ENCODE measurements around the gene FLACC1. TPM values are rescaled to one million over a fixed set of nuclear protein-coding genes. Genes with fewer than 3 reads are reported as not detected.

FLACC1 gene
- total RNA-seq, 6 experiments from 2014 or later: 0.74 to 2.0 (median 0.91) TPM

GRCh38 chr2:201347138-201347537 lies 10.0 kb downstream of the FLACC1 start:
- no peak for ATAC-seq
- H3K9me3 ChIP-seq: no peaks in the 10 kb centered on the region
- no peak overlapping the region for H3K27ac ChIP-seq
- TF ChIP-seq CTCF (IDR thresholded peaks at IDR 0.05): no peak
- no peak for TF ChIP-seq POLR2A (IDR thresholded peaks at IDR 0.05)
- 75% methylated on average over 2 of the region's 4 CpGs for WGBS (ENCODE audit: insufficient coverage, low coverage, low lambda C conversion rate, missing lambda C conversion rate)
- DNase-seq: no peak
- H3K4me3 ChIP-seq: no peak overlapping the region
- no peaks in the 10 kb centered on the region for H3K4me1 ChIP-seq
- no peaks in the 10 kb centered on the region for H3K27me3 ChIP-seq
- H3K36me3 ChIP-seq: no peaks in the 10 kb centered on the region
- intact Hi-C loops (cut with DNase I): no loop called here

DNA sequence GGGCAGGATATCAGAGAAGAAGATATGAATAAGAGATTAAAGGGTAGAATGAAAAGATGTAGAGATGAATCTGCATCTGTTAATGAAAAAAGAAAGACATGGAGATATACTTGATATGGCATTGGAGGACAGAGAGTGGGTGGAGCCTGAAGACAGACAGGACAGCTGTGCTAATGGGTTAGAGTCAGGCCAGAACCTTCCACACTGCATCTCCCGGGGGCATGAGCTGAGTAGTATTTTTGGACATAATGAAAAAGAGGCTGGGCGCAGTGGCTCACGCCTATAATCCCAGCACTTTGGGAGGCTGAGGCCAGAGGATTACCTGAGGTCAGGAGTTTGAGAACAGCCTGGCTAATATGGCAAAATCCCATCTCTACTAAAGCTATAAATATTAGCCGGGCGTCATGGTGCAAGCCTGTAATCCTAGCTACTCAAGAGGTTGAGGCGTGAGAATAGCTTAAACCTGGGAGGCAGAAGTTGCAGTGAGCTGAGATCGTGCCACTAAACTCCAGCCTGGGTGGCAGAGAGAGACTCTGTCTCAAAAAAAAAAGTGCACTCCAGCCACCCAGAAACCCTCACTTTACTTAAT lies 11.4 kb downstream of the FLACC1 start:
- H3K27me3 ChIP-seq: no peaks in the 10 kb centered on the region
- DNase-seq: no peak
- no peaks in the 10 kb centered on the region for H3K4me1 ChIP-seq
- 76% methylated on average over 3 of the region's 7 CpGs for WGBS (ENCODE audit: insufficient coverage, low coverage, low lambda C conversion rate, missing lambda C conversion rate)
- H3K9me3 ChIP-seq: no peaks in the 10 kb centered on the region
- ATAC-seq: no peak
- no peak overlapping the region for H3K4me3 ChIP-seq
- intact Hi-C loops (cut with DNase I): no loop called here
- no peak for TF ChIP-seq CTCF (IDR thresholded peaks at IDR 0.05)
- TF ChIP-seq POLR2A (IDR thresholded peaks at IDR 0.05): no peak
- H3K27ac ChIP-seq: no peak overlapping the region
- H3K36me3 ChIP-seq: no peaks in the 10 kb centered on the region

DNA sequence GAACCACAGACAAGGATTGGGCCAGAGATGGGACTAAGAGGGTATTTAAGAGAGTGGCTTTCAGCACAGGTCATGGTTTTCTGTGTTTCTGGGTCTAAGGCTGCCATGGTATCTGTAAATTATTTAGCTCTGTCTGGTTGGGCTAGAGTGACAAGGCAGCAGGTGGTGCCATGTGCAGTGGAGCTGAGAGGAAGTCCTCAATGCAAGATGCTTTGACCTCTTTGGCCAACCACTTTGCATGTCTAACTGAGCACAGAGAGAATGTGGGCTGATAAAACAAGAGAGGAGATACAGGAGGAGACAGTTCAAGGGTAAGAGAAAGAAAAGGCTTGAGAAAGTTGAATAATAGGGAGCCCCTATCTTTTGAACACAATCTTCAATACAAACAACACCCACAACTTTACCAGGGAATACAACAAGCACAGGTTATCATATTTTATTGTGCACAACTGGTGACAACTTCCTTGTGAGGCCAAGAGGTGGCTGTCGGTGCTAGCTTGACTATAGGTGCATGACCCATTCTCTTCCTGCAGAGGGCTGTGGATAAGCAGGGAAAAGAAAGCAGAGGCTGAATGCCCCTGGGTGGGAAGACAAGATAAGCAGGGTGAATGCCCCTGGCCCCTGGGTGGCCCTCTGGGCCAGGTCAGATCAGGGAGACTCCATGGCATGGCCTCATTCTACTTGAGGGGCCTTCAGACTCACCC lies 12.3 kb downstream of the FLACC1 start:
- no peaks in the 10 kb centered on the region for H3K27me3 ChIP-seq
- H3K27ac ChIP-seq: no peak overlapping the region
- H3K4me3 ChIP-seq: no peak overlapping the region
- no peak for TF ChIP-seq POLR2A (IDR thresholded peaks at IDR 0.05)
- no peak for TF ChIP-seq CTCF (IDR thresholded peaks at IDR 0.05)
- H3K36me3 ChIP-seq: no peaks in the 10 kb centered on the region
- H3K9me3 ChIP-seq: no peaks in the 10 kb centered on the region
- 57% methylated on average over 1 of the region's 1 CpG for WGBS (ENCODE audit: insufficient coverage, low coverage, low lambda C conversion rate, missing lambda C conversion rate)
- intact Hi-C loops (cut with DNase I): no loop called here
- DNase-seq: no peak
- ATAC-seq: no peak
- no peaks in the 10 kb centered on the region for H3K4me1 ChIP-seq

- Histone ChIP-seq H3K27me3 (no peaks in the 10 kb centered on the region), H3K27ac (no peak overlapping the region), H3K4me1 (no peaks in the 10 kb centered on the region), H3K36me3 (no peaks in the 10 kb centered on the region), H3K4me3 (no peak overlapping the region), H3K9me3 (no peaks in the 10 kb centered on the region)
- ATAC-seq: no peak
- intact Hi-C loops (cut with DNase I): no loop called here
- 79% methylated on average over 2 of the region's 2 CpGs for WGBS (ENCODE audit: insufficient coverage, low coverage, low lambda C conversion rate, missing lambda C conversion rate)
- DNase-seq: no peak
- no peak for TF ChIP-seq CTCF (IDR thresholded peaks at IDR 0.05)
- no peak for TF ChIP-seq POLR2A (IDR thresholded peaks at IDR 0.05)
These were observed 13.6 kb downstream of the FLACC1 start for GRCh38 chr2:201343559-201343958.

All from right lobe of liver (tissue), 6 donors.